CMK (cell line): ENCODE results near the gene DPP7.
"Not testable (repeated sequence)": the region's sequence is repeated elsewhere in the genome, so short reads cannot be mapped to it uniquely, and the experiment has no call there.

Experiments
- DNase-seq: peaks from one replicate; pipeline ENCODE4 v3.0.0-alpha.2; 2010; ENCODE audit warnings: low read depth

DPP7 gene

GRCh38 chr9:137147793-137148160, 33.2 kb upstream of the DPP7 start:
- DNase-seq = no peak

- no peak for DNase-seq
Observed at GRCh38 chr9:137147091-137147792, 32.7 kb upstream of the DPP7 start.

GRCh38 chr9:137146527-137146918, 32.0 kb upstream of the DPP7 start:
- no peak for DNase-seq

GRCh38 chr9:137145731-137146526, 31.4 kb upstream of the DPP7 start:
- DNase-seq = no peak

GRCh38 chr9:137143459-137143858, 28.9 kb upstream of the DPP7 start:
- no peak for DNase-seq

- no peak for DNase-seq
Observed at GRCh38 chr9:137141976-137142936, 27.7 kb upstream of the DPP7 start.

- DNase-seq = no peak
Observed at GRCh38 chr9:137141050-137141810, 26.7 kb upstream of the DPP7 start.

- no peak for DNase-seq
Observed at GRCh38 chr9:137140151-137141012, 25.8 kb upstream of the DPP7 start.

GRCh38 chr9:137139468-137140150, 25.1 kb upstream of the DPP7 start:
- no peak for DNase-seq

GRCh38 chr9:137138722-137139467, 24.4 kb upstream of the DPP7 start, which contains the start of gene GRIN1:
TSS of gene GRIN1 (plus strand) at chr9:137139154. CDS start at chr9:137139487, 333 bp downstream.
- no peak for DNase-seq

GRCh38 chr9:137138058-137138721, 23.7 kb upstream of the DPP7 start:
- DNase-seq = no peak

GRCh38 chr9:137136881-137137607, 22.5 kb upstream of the DPP7 start:
- DNase-seq = no peak

GRCh38 chr9:137136261-137136880, 21.8 kb upstream of the DPP7 start:
- no peak for DNase-seq

- not testable (repeated sequence) for DNase-seq
Observed at GRCh38 chr9:137135154-137135553, 20.6 kb upstream of the DPP7 start.

- DNase-seq = no peak
Observed at GRCh38 chr9:137134191-137134590, 19.7 kb upstream of the DPP7 start.

GRCh38 chr9:137130176-137130755, 15.7 kb upstream of the DPP7 start:
- DNase-seq = no peak
